HG02678 (cell line): Measurements from ENCODE around the gene CIT.

Experiments
- ATAC-seq: cut with Tn5 transposase; IDR thresholded peaks from one replicate; pipeline ENCODE4 v1.9.1; 2021; ENCODE audit warnings: mild to moderate bottlenecking, moderate library complexity; ENCODE audit not compliant: unreplicated experiment

Gene CIT

GRCh38 chr12:119864591-119864990 is 12.5 kb downstream of the CIT start:
- ATAC-seq, result no peak

GRCh38 chr12:119859241-119859640 is 17.9 kb downstream of the CIT start:
- no peak for ATAC-seq

GRCh38 chr12:119857041-119857591 is 20.0 kb downstream of the CIT start:
- ATAC-seq, result no peak

GRCh38 chr12:119850330-119850729 is 26.8 kb downstream of the CIT start:
- ATAC-seq, result no peak

- no peak for ATAC-seq
These were observed 34.0 kb downstream of the CIT start for GRCh38 chr12:119843100-119843499.

GRCh38 chr12:119842380-119842779 is 34.7 kb downstream of the CIT start:
- no peak for ATAC-seq

GRCh38 chr12:119841433-119842210 is 35.5 kb downstream of the CIT start:
- no peak for ATAC-seq

GRCh38 chr12:119840582-119840981 is 36.5 kb downstream of the CIT start:
- no peak for ATAC-seq

- ATAC-seq, result no peak
These were observed 37.0 kb downstream of the CIT start for GRCh38 chr12:119840168-119840567.

GRCh38 chr12:119838826-119839600 is 38.1 kb downstream of the CIT start:
- no peak for ATAC-seq

GRCh38 chr12:119836781-119837180 is 40.3 kb downstream of the CIT start:
- ATAC-seq, result no peak

- ATAC-seq, result no peak
These were observed 42.1 kb downstream of the CIT start for GRCh38 chr12:119835068-119835467.

GRCh38 chr12:119829439-119829838 is 47.7 kb downstream of the CIT start:
- ATAC-seq, result no peak

GRCh38 chr12:119828300-119828699 is 48.8 kb downstream of the CIT start:
- no peak for ATAC-seq

GRCh38 chr12:119827760-119828159 is 49.4 kb downstream of the CIT start:
- ATAC-seq, result no peak

GRCh38 chr12:119826661-119827445 is 50.3 kb downstream of the CIT start:
- ATAC-seq, result no peak

- ATAC-seq, result no peak
These were observed 51.9 kb downstream of the CIT start for GRCh38 chr12:119825262-119825661.

- no peak for ATAC-seq
These were observed 55.1 kb downstream of the CIT start for GRCh38 chr12:119822046-119822445.

- no peak for ATAC-seq
These were observed 57.8 kb downstream of the CIT start for GRCh38 chr12:119819322-119819721.

GRCh38 chr12:119817546-119818343 is 59.4 kb downstream of the CIT start:
- no peak for ATAC-seq
